Measurements from ENCODE around the gene TLE5. TPM values are rescaled to one million over a fixed set of nuclear protein-coding genes. Genes with fewer than 3 reads are reported as not detected.

TLE5 gene
- total RNA-seq, 1 donor from 2014 or later: 302 TPM

DNA sequence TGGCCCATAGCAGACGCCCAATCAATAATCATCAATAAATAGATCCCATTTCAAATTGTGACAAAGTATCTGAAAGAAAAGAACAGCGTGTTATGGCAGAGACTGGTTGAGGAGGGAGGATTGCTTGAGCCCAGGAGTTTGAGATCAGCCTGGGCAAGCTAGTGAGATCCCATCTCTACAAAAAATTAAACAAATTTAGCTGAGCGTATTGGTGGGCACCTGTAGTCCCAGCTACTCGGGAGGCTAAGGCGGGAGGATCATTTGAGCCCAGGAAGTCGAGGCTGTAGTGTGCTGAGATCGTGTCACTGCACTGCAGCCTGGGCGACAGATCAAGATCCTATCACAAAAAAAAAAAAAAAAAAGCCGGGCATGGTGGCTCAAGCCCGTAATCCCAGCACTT is 25.5 kb upstream of the TLE5 start:
- H3K4me3 Mint-ChIP-seq: no peak overlapping the region
- no peaks in the 10 kb centered on the region for H3K36me3 Mint-ChIP-seq
- no peaks in the 10 kb centered on the region for H3K4me1 Mint-ChIP-seq (ENCODE audit: unreplicated experiment)
- H3K9me3 Mint-ChIP-seq: no peaks in the 10 kb centered on the region
- H3K27ac Mint-ChIP-seq: no peak overlapping the region
- TF ChIP-seq, protein P1, sequence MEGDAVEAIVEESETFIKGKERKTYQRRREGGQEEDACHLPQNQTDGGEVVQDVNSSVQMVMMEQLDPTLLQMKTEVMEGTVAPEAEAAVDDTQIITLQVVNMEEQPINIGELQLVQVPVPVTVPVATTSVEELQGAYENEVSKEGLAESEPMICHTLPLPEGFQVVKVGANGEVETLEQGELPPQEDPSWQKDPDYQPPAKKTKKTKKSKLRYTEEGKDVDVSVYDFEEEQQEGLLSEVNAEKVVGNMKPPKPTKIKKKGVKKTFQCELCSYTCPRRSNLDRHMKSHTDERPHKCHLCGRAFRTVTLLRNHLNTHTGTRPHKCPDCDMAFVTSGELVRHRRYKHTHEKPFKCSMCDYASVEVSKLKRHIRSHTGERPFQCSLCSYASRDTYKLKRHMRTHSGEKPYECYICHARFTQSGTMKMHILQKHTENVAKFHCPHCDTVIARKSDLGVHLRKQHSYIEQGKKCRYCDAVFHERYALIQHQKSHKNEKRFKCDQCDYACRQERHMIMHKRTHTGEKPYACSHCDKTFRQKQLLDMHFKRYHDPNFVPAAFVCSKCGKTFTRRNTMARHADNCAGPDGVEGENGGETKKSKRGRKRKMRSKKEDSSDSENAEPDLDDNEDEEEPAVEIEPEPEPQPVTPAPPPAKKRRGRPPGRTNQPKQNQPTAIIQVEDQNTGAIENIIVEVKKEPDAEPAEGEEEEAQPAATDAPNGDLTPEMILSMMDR (conservative IDR thresholded peaks at IDR 0.05): no peak
- no peak for DNase-seq (ENCODE audit: extremely low spot score, unreplicated experiment)
- H3K27me3 Mint-ChIP-seq: no peaks in the 10 kb centered on the region

DNA sequence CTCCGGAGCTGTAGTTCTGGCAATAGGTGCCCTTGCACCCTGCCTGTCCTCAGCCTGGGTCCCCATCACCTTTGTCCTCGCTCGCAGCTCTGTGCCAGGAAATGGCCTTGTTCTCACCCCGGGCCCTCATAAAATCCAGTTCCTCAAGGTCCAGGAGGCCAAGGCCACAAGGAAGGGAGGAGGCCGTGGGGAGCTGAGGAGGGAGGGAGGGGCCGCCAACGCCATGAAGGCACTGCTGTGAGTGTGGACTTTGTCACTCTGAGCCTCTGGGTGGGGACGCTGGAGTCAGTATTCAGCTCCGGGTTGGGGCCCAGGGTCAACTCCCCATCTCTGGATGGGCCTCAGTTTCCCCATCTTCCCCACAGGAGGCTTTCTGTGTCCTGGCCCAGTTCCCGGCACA is 22.6 kb upstream of the TLE5 start:
- no peak for DNase-seq (ENCODE audit: extremely low spot score, unreplicated experiment)
- TF ChIP-seq, protein P1 (conservative IDR thresholded peaks at IDR 0.05): no peak
- Mint-ChIP-seq H3K27ac (no peak overlapping the region), H3K9me3 (no peaks in the 10 kb centered on the region), H3K36me3 (no peaks in the 10 kb centered on the region), H3K4me1 (ENCODE audit: unreplicated experiment) (no peaks in the 10 kb centered on the region), H3K27me3 (no peaks in the 10 kb centered on the region), H3K4me3 (no peak overlapping the region)

DNA sequence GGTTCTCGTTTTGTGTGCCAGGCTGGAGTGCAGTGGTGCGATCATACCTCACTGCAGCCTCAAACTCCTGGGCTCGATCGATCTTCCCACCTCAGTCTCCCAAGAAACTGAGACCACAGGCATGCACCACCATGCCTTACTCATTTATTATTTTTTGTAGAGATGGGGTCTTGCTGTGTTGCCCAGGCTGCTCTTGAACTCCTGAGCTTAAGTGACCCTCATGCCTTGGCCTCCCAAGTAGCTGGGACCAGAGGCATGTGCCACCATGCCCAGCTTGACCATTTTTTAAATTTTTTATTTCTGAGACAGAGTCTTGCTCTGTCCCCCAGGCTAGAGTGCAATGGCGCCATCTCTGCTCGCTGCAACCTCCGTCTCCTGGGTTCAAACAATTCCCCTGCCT is 21.7 kb upstream of the TLE5 start:
- H3K27ac Mint-ChIP-seq: no peak overlapping the region

DNA sequence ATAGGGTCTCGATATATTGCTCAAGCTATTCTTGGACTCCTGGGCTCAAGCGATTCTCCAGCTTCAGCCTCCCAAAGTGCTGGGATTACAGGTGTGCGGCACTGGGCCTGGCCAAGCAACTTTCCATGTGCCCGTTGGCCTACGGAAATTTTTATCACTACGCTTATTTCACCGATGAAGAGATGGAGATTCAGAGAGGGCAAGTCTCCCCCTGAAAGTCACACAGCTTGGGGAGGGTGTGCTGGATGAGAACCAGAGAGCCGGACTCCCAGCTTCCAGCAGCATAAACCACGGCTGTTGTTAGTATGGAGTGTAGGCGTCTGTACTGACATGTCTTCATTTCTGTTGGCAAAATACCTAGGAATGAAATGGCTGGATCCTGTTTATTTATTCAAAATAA is 20.0 kb upstream of the TLE5 start:
- Mint-ChIP-seq H3K36me3 (no peaks in the 10 kb centered on the region), H3K4me1 (ENCODE audit: unreplicated experiment) (no peaks in the 10 kb centered on the region), H3K9me3 (no peaks in the 10 kb centered on the region), H3K27me3 (no peaks in the 10 kb centered on the region), H3K27ac (no peak overlapping the region), H3K4me3 (no peak overlapping the region)
- DNase-seq (ENCODE audit: extremely low spot score, unreplicated experiment): no peak
- TF ChIP-seq, protein P1 (conservative IDR thresholded peaks at IDR 0.05): no peak

More for the DNA sequence above, 21.7 kb upstream of the TLE5 start:
- Mint-ChIP-seq H3K4me3 (no peak overlapping the region), H3K9me3 (no peaks in the 10 kb centered on the region), H3K27me3 (no peaks in the 10 kb centered on the region), H3K4me1 (ENCODE audit: unreplicated experiment) (no peaks in the 10 kb centered on the region), H3K36me3 (no peaks in the 10 kb centered on the region)
- TF ChIP-seq, protein P1 (conservative IDR thresholded peaks at IDR 0.05): no peak
- DNase-seq (ENCODE audit: extremely low spot score, unreplicated experiment): no peak

DNA sequence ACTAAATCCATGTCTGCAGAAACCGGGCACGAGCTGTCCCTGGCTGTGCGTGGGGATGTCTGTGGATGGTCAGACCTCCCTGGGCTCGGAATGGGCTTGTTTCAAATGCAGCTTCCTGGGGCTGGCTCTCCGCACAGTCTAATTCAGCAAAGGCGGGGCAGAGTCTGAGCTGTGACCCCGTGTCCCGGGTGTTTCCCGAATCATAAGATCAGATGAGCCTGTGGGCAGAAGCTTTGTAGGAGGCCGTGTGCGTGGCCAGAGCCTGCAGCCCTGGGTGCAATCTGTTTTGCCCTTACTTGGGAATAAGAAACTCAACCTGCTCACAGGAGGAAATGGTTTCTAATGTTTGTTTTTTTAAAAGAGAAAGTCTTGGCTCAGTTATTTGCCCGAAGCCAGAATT is 18.0 kb upstream of the TLE5 start:
- H3K27me3 Mint-ChIP-seq: no peaks in the 10 kb centered on the region
- no peaks in the 10 kb centered on the region for H3K36me3 Mint-ChIP-seq
- peaks cover 6% of the 10 kb centered on the region for H3K4me1 Mint-ChIP-seq (ENCODE audit: unreplicated experiment)
- no peak for DNase-seq (ENCODE audit: extremely low spot score, unreplicated experiment)
- no peaks in the 10 kb centered on the region for H3K9me3 Mint-ChIP-seq
- H3K4me3 Mint-ChIP-seq: no peak overlapping the region
- TF ChIP-seq, protein P1 (conservative IDR thresholded peaks at IDR 0.05): no peak
- H3K27ac Mint-ChIP-seq: no peak overlapping the region

DNA sequence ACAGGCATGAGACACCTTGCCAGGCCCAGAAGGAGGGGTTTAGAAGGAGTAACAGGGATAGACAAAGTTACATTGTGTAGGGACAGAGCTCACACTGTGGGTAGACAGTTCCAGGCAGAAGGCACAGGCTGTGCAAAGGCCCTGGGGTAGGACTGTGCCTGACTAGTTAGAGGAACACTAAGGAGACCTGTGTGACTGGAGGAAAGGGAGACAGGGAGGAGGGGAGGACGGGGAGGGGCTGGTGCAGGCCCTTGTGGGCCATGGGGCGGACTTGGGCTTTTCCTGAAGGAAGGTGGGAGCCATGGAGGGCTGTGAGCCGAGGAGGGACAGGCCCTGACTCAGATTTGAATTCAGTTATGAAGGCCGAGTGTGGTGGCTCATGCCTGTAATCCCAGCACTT is 17.3 kb upstream of the TLE5 start:
- no peaks in the 10 kb centered on the region for H3K9me3 Mint-ChIP-seq
- DNase-seq (ENCODE audit: extremely low spot score, unreplicated experiment): no peak
- no peak overlapping the region for H3K4me3 Mint-ChIP-seq
- peaks cover 9% of the 10 kb centered on the region for H3K4me1 Mint-ChIP-seq (ENCODE audit: unreplicated experiment)
- H3K27me3 Mint-ChIP-seq: no peaks in the 10 kb centered on the region
- no peak overlapping the region for H3K27ac Mint-ChIP-seq
- no peaks in the 10 kb centered on the region for H3K36me3 Mint-ChIP-seq
- TF ChIP-seq, protein P1 (conservative IDR thresholded peaks at IDR 0.05): no peak

Data from type B pancreatic cell (in vitro differentiated cells).